ENCODE measurements around the gene RARB.

RARB gene

GRCh38 chr3:25533399-25533798 is 105.3 kb downstream of the RARB start:
- no peak overlapping the region for H3K4me3 ChIP-seq
- H3K4me1 ChIP-seq: no peaks in the 10 kb centered on the region
- H3K27me3 ChIP-seq: no peaks in the 10 kb centered on the region
- no peak overlapping the region for H3K4me2 ChIP-seq
- H3K9me3 ChIP-seq: peaks cover 5% of the 10 kb centered on the region; the same call in 1 of the 2 replicates
- H3K27ac ChIP-seq: no peak overlapping the region
- TF ChIP-seq Cebpa-rat (IDR thresholded peaks at IDR 0.05): no peak
- H3K36me3 ChIP-seq: no peaks in the 10 kb centered on the region
- no peaks in the 10 kb centered on the region for H4K20me1 ChIP-seq
- H3K9ac ChIP-seq: no peak overlapping the region

GRCh38 chr3:25534007-25534406 is 105.9 kb downstream of the RARB start:
- Histone ChIP-seq H3K9ac (no peak overlapping the region), H3K9me3 (peaks cover 5% of the 10 kb centered on the region; the same call in 1 of the 2 replicates), H4K20me1 (no peaks in the 10 kb centered on the region), H3K4me3 (no peak overlapping the region), H3K27ac (no peak overlapping the region), H3K27me3 (no peaks in the 10 kb centered on the region), H3K36me3 (no peaks in the 10 kb centered on the region), H3K4me1 (no peaks in the 10 kb centered on the region), H3K4me2 (no peak overlapping the region)
- no peak for TF ChIP-seq Cebpa-rat (IDR thresholded peaks at IDR 0.05)

- H3K27me3 ChIP-seq: no peaks in the 10 kb centered on the region
- no peak overlapping the region for H3K4me3 ChIP-seq
- no peaks in the 10 kb centered on the region for H3K4me1 ChIP-seq
- H4K20me1 ChIP-seq: no peaks in the 10 kb centered on the region
- H3K9me3 ChIP-seq: peaks cover 5% of the 10 kb centered on the region; the same call in 1 of the 2 replicates
- TF ChIP-seq Cebpa-rat (IDR thresholded peaks at IDR 0.05): no peak
- no peak overlapping the region for H3K27ac ChIP-seq
- H3K36me3 ChIP-seq: no peaks in the 10 kb centered on the region
- H3K9ac ChIP-seq: no peak overlapping the region
- no peak overlapping the region for H3K4me2 ChIP-seq
Measured at GRCh38 chr3:25536521-25537391, 108.7 kb downstream of the RARB start.

- Histone ChIP-seq H4K20me1 (no peaks in the 10 kb centered on the region), H3K4me3 (no peak overlapping the region), H3K4me1 (no peaks in the 10 kb centered on the region), H3K9me3 (peaks cover 3% of the 10 kb centered on the region; the same call in 1 of the 2 replicates), H3K27me3 (no peaks in the 10 kb centered on the region), H3K4me2 (no peak overlapping the region), H3K27ac (no peak overlapping the region), H3K9ac (no peak overlapping the region), H3K36me3 (no peaks in the 10 kb centered on the region)
- no peak for TF ChIP-seq Cebpa-rat (IDR thresholded peaks at IDR 0.05)
Measured at GRCh38 chr3:25537516-25537915, 109.5 kb downstream of the RARB start.

- Histone ChIP-seq H3K36me3 (no peaks in the 10 kb centered on the region), H3K27me3 (no peaks in the 10 kb centered on the region), H3K4me2 (no peak overlapping the region), H3K9me3 (no peaks in the 10 kb centered on the region), H3K9ac (no peak overlapping the region), H3K4me3 (no peak overlapping the region), H3K27ac (no peak overlapping the region), H3K4me1 (no peaks in the 10 kb centered on the region), H4K20me1 (no peaks in the 10 kb centered on the region)
- no peak for TF ChIP-seq Cebpa-rat (IDR thresholded peaks at IDR 0.05)
Measured at GRCh38 chr3:25540273-25540672, 112.2 kb downstream of the RARB start.

- no peaks in the 10 kb centered on the region for H4K20me1 ChIP-seq
- no peaks in the 10 kb centered on the region for H3K36me3 ChIP-seq
- H3K27me3 ChIP-seq: no peaks in the 10 kb centered on the region
- H3K9me3 ChIP-seq: no peaks in the 10 kb centered on the region
- H3K4me1 ChIP-seq: no peaks in the 10 kb centered on the region
- H3K4me2 ChIP-seq: no peak overlapping the region
- no peak overlapping the region for H3K27ac ChIP-seq
- no peak overlapping the region for H3K4me3 ChIP-seq
- TF ChIP-seq Cebpa-rat (IDR thresholded peaks at IDR 0.05): no peak
- H3K9ac ChIP-seq: no peak overlapping the region
Measured at GRCh38 chr3:25542492-25543039, 114.5 kb downstream of the RARB start.

GRCh38 chr3:25547103-25547502 is 119.0 kb downstream of the RARB start:
- no peaks in the 10 kb centered on the region for H4K20me1 ChIP-seq
- no peak overlapping the region for H3K27ac ChIP-seq
- no peak overlapping the region for H3K4me2 ChIP-seq
- no peaks in the 10 kb centered on the region; the same call in 1 of the 2 replicates for H3K4me1 ChIP-seq
- H3K27me3 ChIP-seq: no peaks in the 10 kb centered on the region
- H3K9ac ChIP-seq: no peak overlapping the region
- no peaks in the 10 kb centered on the region for H3K36me3 ChIP-seq
- H3K4me3 ChIP-seq: no peak overlapping the region
- TF ChIP-seq Cebpa-rat (IDR thresholded peaks at IDR 0.05): no peak
- no peaks in the 10 kb centered on the region for H3K9me3 ChIP-seq

- Histone ChIP-seq H3K27me3 (no peaks in the 10 kb centered on the region), H3K36me3 (no peaks in the 10 kb centered on the region), H3K4me1 (no peaks in the 10 kb centered on the region; the same call in 1 of the 2 replicates), H3K27ac (no peak overlapping the region), H3K9me3 (no peaks in the 10 kb centered on the region), H4K20me1 (no peaks in the 10 kb centered on the region), H3K4me2 (no peak overlapping the region), H3K4me3 (no peak overlapping the region), H3K9ac (no peak overlapping the region)
- TF ChIP-seq Cebpa-rat (IDR thresholded peaks at IDR 0.05): no peak
Measured at GRCh38 chr3:25547943-25548674, 120.0 kb downstream of the RARB start.

GRCh38 chr3:25548836-25549235 is 120.8 kb downstream of the RARB start:
- no peak overlapping the region for H3K9ac ChIP-seq
- H3K4me2 ChIP-seq: no peak overlapping the region
- no peaks in the 10 kb centered on the region for H4K20me1 ChIP-seq
- H3K27ac ChIP-seq: no peak overlapping the region
- H3K9me3 ChIP-seq: no peaks in the 10 kb centered on the region
- no peaks in the 10 kb centered on the region for H3K36me3 ChIP-seq
- TF ChIP-seq Cebpa-rat (IDR thresholded peaks at IDR 0.05): no peak
- H3K27me3 ChIP-seq: no peaks in the 10 kb centered on the region
- H3K4me3 ChIP-seq: no peak overlapping the region
- no peaks in the 10 kb centered on the region; the same call in 1 of the 2 replicates for H3K4me1 ChIP-seq

GRCh38 chr3:25552251-25552650 is 124.2 kb downstream of the RARB start:
- H3K4me3 ChIP-seq: no peak overlapping the region
- no peaks in the 10 kb centered on the region for H3K9me3 ChIP-seq
- no peak overlapping the region for H3K27ac ChIP-seq
- no peak overlapping the region for H3K4me2 ChIP-seq
- no peaks in the 10 kb centered on the region; the same call in 1 of the 2 replicates for H3K4me1 ChIP-seq
- H4K20me1 ChIP-seq: no peaks in the 10 kb centered on the region
- H3K27me3 ChIP-seq: no peaks in the 10 kb centered on the region
- no peak overlapping the region for H3K9ac ChIP-seq
- TF ChIP-seq Cebpa-rat (IDR thresholded peaks at IDR 0.05): no peak
- no peaks in the 10 kb centered on the region for H3K36me3 ChIP-seq

Measured in BLaER1 (cell line).